OCI-LY3 (cell line): ENCODE measurements around the gene SLC23A1.

ENCODE experiments used
- H2AFZ ChIP-seq: fragments of 200-600, 300-600 bp; shearing (Covaris generic); 2 replicates; pipeline ENCODE4 v1.6.0; 2014; ENCODE audit warnings: antibody characterized with exemption, low read depth, low read length
- H3K27ac ChIP-seq: fragments of 200-600, 300-600 bp; sonication (generic); 2 replicates; pipeline ENCODE4 v1.5.1; 2014; ENCODE audit warnings: mild to moderate bottlenecking, low read length, moderate library complexity, mixed read lengths
- H3K27me3 ChIP-seq: fragments of 200-600, 300-600 bp; sonication (generic); 2 replicates; pipeline ENCODE4 v1.6.1; 2014; ENCODE audit warnings: low read depth, low read length, mixed read lengths
- H3K36me3 ChIP-seq: fragments of 200-600, 300-600 bp; sonication (generic); replicated peaks from 2 replicates; pipeline ENCODE3; 2014; ENCODE audit warnings: low read depth, low read length, mixed read lengths
- H3K4me1 ChIP-seq: fragments of 300-600, 200-600 bp; sonication (generic); 2 replicates; pipeline ENCODE4 v1.6.1; 2014; ENCODE audit warnings: low read length, mixed read lengths
- H3K4me2 ChIP-seq: fragments of 200-600, 300-600 bp; sonication (generic); 2 replicates; pipeline ENCODE4 v1.6.1; 2014; ENCODE audit warnings: low read length, mixed read lengths
- H3K4me3 ChIP-seq: fragments of 300-600, 200-600 bp; sonication (generic); 2 replicates; pipeline ENCODE4 v1.5.1; 2014; ENCODE audit warnings: antibody characterized with exemption, mild to moderate bottlenecking, low read length, moderate library complexity
- H3K79me2 ChIP-seq: fragments of 300-600, 200-600 bp; shearing (Covaris generic); 2 replicates; pipeline ENCODE4 v1.6.1; 2014; ENCODE audit warnings: mild to moderate bottlenecking, low read length, mixed read lengths
- H3K9ac ChIP-seq: fragments of 300-600, 200-600 bp; shearing (Covaris generic); 2 replicates; pipeline ENCODE4 v1.6.0; 2014; ENCODE audit warnings: mild to moderate bottlenecking, low read length, moderate library complexity
- H3K9me3 ChIP-seq: fragments of 200-600, 300-600 bp; shearing (Covaris generic); 2 replicates; pipeline ENCODE4 v1.6.1; 2014; ENCODE audit warnings: low read length, mixed read lengths; ENCODE audit not compliant: insufficient read depth
- H4K20me1 ChIP-seq: fragments of 200-600, 300-600 bp; sonication (generic); 2 replicates; pipeline ENCODE4 v1.6.1; 2016; ENCODE audit warnings: low read length, mixed read lengths; ENCODE audit not compliant: insufficient read depth
- CTCF ChIP-seq: fragments of 200-600, 300-600 bp; sonication (generic); IDR thresholded peaks from 2 replicates; pipeline ENCODE4 v1.5.1; 2014; ENCODE audit warnings: antibody characterized with exemption, low read length, low read depth
- EZH2phosphoT487 ChIP-seq: fragments of 200-600 bp; shearing (Covaris generic); IDR thresholded peaks from 2 replicates; pipeline ENCODE4 v1.6.1; 2018; ENCODE audit warnings: antibody characterized with exemption, mixed run types, low read depth

Gene SLC23A1

GRCh38 chr5:139417214-139417613 is 34.1 kb upstream of the SLC23A1 start:
- no peaks in the 10 kb centered on the region for H3K79me2 ChIP-seq
- TF ChIP-seq CTCF (no peak), EZH2phosphoT487 (no peak)
- H2AFZ ChIP-seq, result no peak overlapping the region
- H3K27ac ChIP-seq, result no peak overlapping the region
- no peaks in the 10 kb centered on the region for H3K4me1 ChIP-seq
- H3K36me3 ChIP-seq, result no peaks in the 10 kb centered on the region
- H3K4me3 ChIP-seq, result no peak overlapping the region
- H3K4me2 ChIP-seq, result no peak overlapping the region
- no peak overlapping the region for H3K9ac ChIP-seq
- H3K27me3 ChIP-seq, result no peaks in the 10 kb centered on the region
- H3K9me3 ChIP-seq, result no peaks in the 10 kb centered on the region
- no peaks in the 10 kb centered on the region for H4K20me1 ChIP-seq

- no peak overlapping the region for H3K27ac ChIP-seq
- no peaks in the 10 kb centered on the region for H3K79me2 ChIP-seq
- no peak overlapping the region for H2AFZ ChIP-seq
- H3K9ac ChIP-seq, result no peak overlapping the region
- TF ChIP-seq EZH2phosphoT487 (no peak), CTCF (no peak)
- no peaks in the 10 kb centered on the region for H4K20me1 ChIP-seq
- H3K27me3 ChIP-seq, result no peaks in the 10 kb centered on the region
- H3K9me3 ChIP-seq, result no peaks in the 10 kb centered on the region
- no peak overlapping the region for H3K4me3 ChIP-seq
- H3K4me2 ChIP-seq, result no peak overlapping the region
- no peaks in the 10 kb centered on the region for H3K4me1 ChIP-seq
- H3K36me3 ChIP-seq, result no peaks in the 10 kb centered on the region
Measured at GRCh38 chr5:139416651-139417050, 33.6 kb upstream of the SLC23A1 start.

- Histone ChIP-seq H3K79me2 (no peaks in the 10 kb centered on the region), H3K4me2 (no peak overlapping the region), H3K9me3 (no peaks in the 10 kb centered on the region), H3K4me1 (no peaks in the 10 kb centered on the region), H3K27ac (no peak overlapping the region), H4K20me1 (no peaks in the 10 kb centered on the region), H3K27me3 (no peaks in the 10 kb centered on the region), H2AFZ (no peak overlapping the region), H3K4me3 (no peak overlapping the region), H3K36me3 (no peaks in the 10 kb centered on the region), H3K9ac (no peak overlapping the region)
- TF ChIP-seq CTCF (no peak), EZH2phosphoT487 (no peak)
Measured at GRCh38 chr5:139415869-139416268, 32.8 kb upstream of the SLC23A1 start.

GRCh38 chr5:139415221-139415861 is 32.2 kb upstream of the SLC23A1 start:
- no peaks in the 10 kb centered on the region for H3K36me3 ChIP-seq
- H4K20me1 ChIP-seq, result no peaks in the 10 kb centered on the region
- no peaks in the 10 kb centered on the region for H3K27me3 ChIP-seq
- H3K9ac ChIP-seq, result no peak overlapping the region
- peaks cover under 1% of the 10 kb centered on the region for H3K4me1 ChIP-seq
- H3K4me3 ChIP-seq, result no peak overlapping the region
- no peak overlapping the region for H3K27ac ChIP-seq
- TF ChIP-seq CTCF (no peak), EZH2phosphoT487 (no peak)
- H3K9me3 ChIP-seq, result no peaks in the 10 kb centered on the region
- H2AFZ ChIP-seq, result no peak overlapping the region
- H3K4me2 ChIP-seq, result no peak overlapping the region
- no peaks in the 10 kb centered on the region for H3K79me2 ChIP-seq
